ENCODE measurements around the gene FAM237A.

FAM237A gene

DNA sequence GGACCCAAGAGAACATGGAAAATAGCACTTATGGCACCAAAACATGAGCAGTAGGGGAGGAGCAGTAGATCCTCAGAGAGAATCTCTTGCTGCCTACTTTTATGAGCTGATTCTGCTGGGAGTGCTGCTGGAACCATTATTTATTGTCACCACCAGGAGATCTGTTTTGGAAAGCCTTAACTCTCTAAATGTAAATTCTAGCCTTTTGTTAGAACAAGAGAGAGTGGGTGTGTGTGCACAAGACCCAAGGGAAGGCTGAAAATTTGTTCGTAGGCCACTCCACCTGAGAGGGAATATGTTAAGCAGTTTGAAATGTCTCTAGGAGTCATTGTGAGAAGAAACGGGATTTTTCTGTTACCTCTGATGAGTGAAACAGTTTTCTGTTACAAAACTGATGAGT is 16.2 kb upstream of the FAM237A start:
- Histone ChIP-seq H3K9ac (ENCODE audit: low read depth in 1 of 2, low read length in 2 of 2) (no peak overlapping the region), H3K4me1 (ENCODE audit: control insufficient read depth in 2 of 2, insufficient read depth in 2 of 2, low read length in 2 of 2) (no peaks in the 10 kb centered on the region), H3K27ac (ENCODE audit: low read depth in 2 of 2, low read length in 2 of 2) (no peak overlapping the region), H3K27me3 (ENCODE audit: control insufficient read depth in 2 of 2, insufficient read depth in 2 of 2, low read length in 2 of 2) (no peaks in the 10 kb centered on the region), H3K4me3 (ENCODE audit: low read length in 2 of 2) (no peak overlapping the region), H3K9me3 (ENCODE audit: control insufficient read depth in 2 of 2, low read length in 2 of 2) (no peaks in the 10 kb centered on the region), H3K36me3 (ENCODE audit: control insufficient read depth in 2 of 2, insufficient read depth in 2 of 2, low read length in 2 of 2) (no peaks in the 10 kb centered on the region)

DNA sequence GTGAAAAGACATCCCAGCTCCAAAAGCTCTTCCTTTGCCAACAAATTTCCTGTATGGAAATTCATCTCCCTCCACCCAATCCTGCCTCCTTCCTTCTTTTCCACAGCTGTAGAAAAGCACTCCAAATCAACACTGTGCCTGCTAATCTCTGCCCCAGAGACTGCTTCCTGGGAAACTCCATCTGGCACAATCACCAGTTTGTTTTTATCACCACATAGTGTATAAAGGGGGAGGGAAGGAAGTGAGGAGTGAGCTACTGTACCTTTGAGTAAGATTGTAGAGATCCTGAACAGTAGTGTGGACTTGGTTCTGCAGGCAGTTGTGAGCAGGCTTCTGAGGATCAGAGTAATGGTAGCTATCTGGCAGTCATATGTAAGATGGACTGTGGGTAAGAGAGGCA is 14.7 kb upstream of the FAM237A start:
- Histone ChIP-seq H3K27ac (ENCODE audit: low read depth in 2 of 2, low read length in 2 of 2) (no peak overlapping the region), H3K36me3 (ENCODE audit: control insufficient read depth in 2 of 2, insufficient read depth in 2 of 2, low read length in 2 of 2) (no peaks in the 10 kb centered on the region), H3K4me1 (ENCODE audit: control insufficient read depth in 2 of 2, insufficient read depth in 2 of 2, low read length in 2 of 2) (no peaks in the 10 kb centered on the region), H3K9me3 (ENCODE audit: control insufficient read depth in 2 of 2, low read length in 2 of 2) (no peaks in the 10 kb centered on the region), H3K4me3 (ENCODE audit: low read length in 2 of 2) (no peak overlapping the region), H3K9ac (ENCODE audit: low read depth in 1 of 2, low read length in 2 of 2) (no peak overlapping the region), H3K27me3 (ENCODE audit: control insufficient read depth in 2 of 2, insufficient read depth in 2 of 2, low read length in 2 of 2) (no peaks in the 10 kb centered on the region)

DNA sequence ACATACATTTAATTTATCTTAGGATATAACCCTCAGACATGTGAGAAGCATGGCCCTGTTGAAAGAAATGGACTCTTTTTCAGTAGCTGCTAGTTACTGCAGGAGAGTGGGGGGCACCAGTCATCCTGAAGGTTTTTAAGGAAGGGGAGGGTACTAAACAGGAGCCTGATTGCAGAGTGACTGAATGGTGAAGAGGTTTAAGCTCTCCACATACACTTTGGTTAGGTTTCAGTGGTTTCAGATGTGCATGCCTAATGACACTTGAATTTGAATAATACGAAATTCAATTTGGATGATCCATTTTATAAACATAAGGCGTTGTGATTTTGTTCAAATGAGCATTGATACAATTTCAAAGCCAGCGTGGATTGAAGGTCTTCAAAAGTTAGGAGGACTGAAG is 10.9 kb upstream of the FAM237A start:
- no peaks in the 10 kb centered on the region for H3K9me3 ChIP-seq (ENCODE audit: control insufficient read depth in 2 of 2, low read length in 2 of 2)
- no peaks in the 10 kb centered on the region for H3K27me3 ChIP-seq (ENCODE audit: control insufficient read depth in 2 of 2, insufficient read depth in 2 of 2, low read length in 2 of 2)
- no peak overlapping the region for H3K9ac ChIP-seq (ENCODE audit: low read depth in 1 of 2, low read length in 2 of 2)
- H3K36me3 ChIP-seq (ENCODE audit: control insufficient read depth in 2 of 2, insufficient read depth in 2 of 2, low read length in 2 of 2), result no peaks in the 10 kb centered on the region
- no peak overlapping the region for H3K4me3 ChIP-seq (ENCODE audit: low read length in 2 of 2)
- no peak overlapping the region for H3K27ac ChIP-seq (ENCODE audit: low read depth in 2 of 2, low read length in 2 of 2)
- H3K4me1 ChIP-seq (ENCODE audit: control insufficient read depth in 2 of 2, insufficient read depth in 2 of 2, low read length in 2 of 2), result no peaks in the 10 kb centered on the region

DNA sequence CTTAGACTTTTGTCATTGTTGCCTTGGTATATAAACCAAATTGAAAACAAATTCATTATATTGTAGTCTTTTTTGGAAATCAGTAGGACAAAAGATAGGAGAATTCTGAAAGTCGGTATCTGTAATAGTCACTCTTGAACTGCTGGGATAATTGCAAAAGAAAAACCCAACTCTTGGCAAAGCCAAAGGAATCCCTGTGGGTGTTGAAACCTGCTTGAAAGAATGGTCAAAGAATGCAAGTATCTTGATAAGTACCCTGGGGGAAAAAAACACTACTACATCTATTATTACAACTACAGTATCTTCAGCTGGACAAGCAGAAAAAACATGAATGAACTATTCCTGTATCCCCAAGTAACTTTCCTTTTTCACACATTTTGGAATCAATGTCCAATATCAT is 7.3 kb upstream of the FAM237A start:
- Histone ChIP-seq H3K27ac (ENCODE audit: low read depth in 2 of 2, low read length in 2 of 2) (no peak overlapping the region), H3K27me3 (ENCODE audit: control insufficient read depth in 2 of 2, insufficient read depth in 2 of 2, low read length in 2 of 2) (no peaks in the 10 kb centered on the region)

DNA sequence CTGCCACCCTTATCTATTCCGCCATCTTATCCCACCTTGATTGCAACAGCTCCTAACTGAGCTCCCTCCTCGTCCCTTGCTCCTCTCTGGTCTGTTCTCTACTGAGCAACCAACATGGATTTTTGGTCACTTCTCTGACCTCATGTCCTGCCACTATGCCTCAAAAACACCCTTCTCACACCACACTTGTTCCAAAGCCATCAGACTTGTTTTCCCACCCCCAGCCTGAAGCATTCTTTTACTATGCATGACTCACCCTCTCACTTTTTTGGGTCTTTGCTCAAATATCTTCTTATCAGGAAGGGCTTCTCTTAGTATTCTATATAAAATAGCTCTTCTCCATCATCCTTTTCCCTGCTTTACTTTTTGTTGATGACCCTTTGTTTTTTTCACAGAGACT is 2.7 kb upstream of the FAM237A start:
- Histone ChIP-seq H3K4me1 (ENCODE audit: control insufficient read depth in 2 of 2, insufficient read depth in 2 of 2, low read length in 2 of 2) (no peaks in the 10 kb centered on the region), H3K27me3 (ENCODE audit: control insufficient read depth in 2 of 2, insufficient read depth in 2 of 2, low read length in 2 of 2) (peaks cover 0 to 2% of the 10 kb centered on the region in 2 donors), H3K27ac (ENCODE audit: low read depth in 2 of 2, low read length in 2 of 2) (no peak overlapping the region), H3K4me3 (ENCODE audit: low read length in 2 of 2) (no peak overlapping the region), H3K9ac (ENCODE audit: low read depth in 1 of 2, low read length in 2 of 2) (no peak overlapping the region), H3K36me3 (ENCODE audit: control insufficient read depth in 2 of 2, insufficient read depth in 2 of 2, low read length in 2 of 2) (no peaks in the 10 kb centered on the region), H3K9me3 (ENCODE audit: control insufficient read depth in 2 of 2, low read length in 2 of 2) (no peaks in the 10 kb centered on the region)

More for the DNA sequence above, 7.3 kb upstream of the FAM237A start:
- Histone ChIP-seq H3K9me3 (ENCODE audit: control insufficient read depth in 2 of 2, low read length in 2 of 2) (no peaks in the 10 kb centered on the region), H3K4me3 (ENCODE audit: low read length in 2 of 2) (no peak overlapping the region), H3K4me1 (ENCODE audit: control insufficient read depth in 2 of 2, insufficient read depth in 2 of 2, low read length in 2 of 2) (no peaks in the 10 kb centered on the region), H3K9ac (ENCODE audit: low read depth in 1 of 2, low read length in 2 of 2) (no peak overlapping the region), H3K36me3 (ENCODE audit: control insufficient read depth in 2 of 2, insufficient read depth in 2 of 2, low read length in 2 of 2) (no peaks in the 10 kb centered on the region)

DNA sequence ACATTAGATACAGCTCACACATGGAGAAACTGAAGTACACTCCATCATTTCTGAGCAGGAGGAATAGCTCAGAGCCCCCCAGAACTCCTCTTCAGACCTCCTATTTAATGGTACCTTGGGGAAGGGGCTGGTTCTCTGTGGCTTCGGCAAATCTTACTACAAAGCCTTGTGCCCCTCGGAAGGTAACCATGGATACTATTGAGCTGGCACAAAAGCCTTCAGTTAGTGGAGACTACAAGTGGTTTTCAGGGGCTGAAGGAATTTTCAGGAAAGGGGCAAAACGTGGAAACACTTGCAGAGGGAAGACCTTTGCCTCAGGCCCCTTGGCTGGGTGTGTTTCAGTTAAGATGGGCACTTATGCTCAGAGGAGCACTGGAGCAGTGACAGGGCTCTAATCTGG is 1.1 kb upstream of the FAM237A start:
- H3K27ac ChIP-seq (ENCODE audit: low read depth in 2 of 2, low read length in 2 of 2), result no peak overlapping the region
- H3K4me3 ChIP-seq (ENCODE audit: low read length in 2 of 2), result no peak overlapping the region
- no peak overlapping the region for H3K9ac ChIP-seq (ENCODE audit: low read depth in 1 of 2, low read length in 2 of 2)
- H3K4me1 ChIP-seq (ENCODE audit: control insufficient read depth in 2 of 2, insufficient read depth in 2 of 2, low read length in 2 of 2), result no peaks in the 10 kb centered on the region
- H3K27me3 ChIP-seq (ENCODE audit: control insufficient read depth in 2 of 2, insufficient read depth in 2 of 2, low read length in 2 of 2), result peaks cover 0 to 2% of the 10 kb centered on the region in 2 donors
- H3K9me3 ChIP-seq (ENCODE audit: control insufficient read depth in 2 of 2, low read length in 2 of 2), result no peaks in the 10 kb centered on the region
- H3K36me3 ChIP-seq (ENCODE audit: control insufficient read depth in 2 of 2, insufficient read depth in 2 of 2, low read length in 2 of 2), result no peaks in the 10 kb centered on the region

DNA sequence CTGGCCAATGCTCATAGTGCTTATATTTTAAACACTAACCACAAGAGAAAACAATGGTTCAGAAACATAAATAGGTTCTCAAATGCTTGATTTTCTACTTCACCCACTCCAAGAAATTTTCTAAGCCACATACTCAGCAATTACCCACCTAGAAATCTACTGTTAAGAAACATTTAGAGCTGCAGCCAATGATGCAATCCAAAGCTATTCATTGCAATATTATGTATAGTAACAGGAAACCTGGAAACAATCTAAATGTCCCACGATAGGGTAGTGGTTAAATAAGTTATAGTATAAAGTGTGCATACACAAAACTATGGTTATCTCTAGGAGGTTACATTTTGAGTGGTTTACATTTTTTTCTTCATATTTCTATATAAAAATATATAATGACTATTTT is 5.7 kb downstream of the FAM237A start:
- no peak overlapping the region for H3K27ac ChIP-seq (ENCODE audit: low read depth in 2 of 2, low read length in 2 of 2)
- H3K4me1 ChIP-seq (ENCODE audit: control insufficient read depth in 2 of 2, insufficient read depth in 2 of 2, low read length in 2 of 2), result no peaks in the 10 kb centered on the region
- no peak overlapping the region for H3K4me3 ChIP-seq (ENCODE audit: low read length in 2 of 2)
- H3K36me3 ChIP-seq (ENCODE audit: control insufficient read depth in 2 of 2, insufficient read depth in 2 of 2, low read length in 2 of 2), result no peaks in the 10 kb centered on the region
- H3K9me3 ChIP-seq (ENCODE audit: control insufficient read depth in 2 of 2, low read length in 2 of 2), result no peaks in the 10 kb centered on the region
- H3K9ac ChIP-seq (ENCODE audit: low read depth in 1 of 2, low read length in 2 of 2), result no peak overlapping the region
- no peaks in the 10 kb centered on the region for H3K27me3 ChIP-seq (ENCODE audit: control insufficient read depth in 2 of 2, insufficient read depth in 2 of 2, low read length in 2 of 2)

DNA sequence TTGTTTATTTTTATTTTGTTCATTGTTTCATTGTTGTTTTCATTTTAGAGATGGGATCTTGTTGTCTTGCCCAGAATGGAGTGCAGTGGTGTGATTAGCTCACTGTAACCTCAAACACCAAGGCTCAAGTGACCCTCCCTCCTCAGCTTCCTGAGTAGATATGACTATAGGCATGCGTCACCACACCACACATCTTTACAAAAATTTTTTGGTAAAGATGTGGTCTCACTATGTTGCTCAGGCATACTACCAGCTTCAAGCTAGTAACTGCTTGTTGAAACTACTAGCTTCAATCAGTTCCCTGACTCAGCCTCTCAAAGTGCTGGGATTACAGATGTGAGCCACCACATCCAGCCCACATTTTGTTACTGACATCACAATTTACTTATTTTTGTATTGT is 14.8 kb downstream of the FAM237A start:
- H3K9me3 ChIP-seq (ENCODE audit: control insufficient read depth in 2 of 2, low read length in 2 of 2), result no peaks in the 10 kb centered on the region
- H3K9ac ChIP-seq (ENCODE audit: low read depth in 1 of 2, low read length in 2 of 2), result no peak overlapping the region
- no peaks in the 10 kb centered on the region for H3K36me3 ChIP-seq (ENCODE audit: control insufficient read depth in 2 of 2, insufficient read depth in 2 of 2, low read length in 2 of 2)

DNA sequence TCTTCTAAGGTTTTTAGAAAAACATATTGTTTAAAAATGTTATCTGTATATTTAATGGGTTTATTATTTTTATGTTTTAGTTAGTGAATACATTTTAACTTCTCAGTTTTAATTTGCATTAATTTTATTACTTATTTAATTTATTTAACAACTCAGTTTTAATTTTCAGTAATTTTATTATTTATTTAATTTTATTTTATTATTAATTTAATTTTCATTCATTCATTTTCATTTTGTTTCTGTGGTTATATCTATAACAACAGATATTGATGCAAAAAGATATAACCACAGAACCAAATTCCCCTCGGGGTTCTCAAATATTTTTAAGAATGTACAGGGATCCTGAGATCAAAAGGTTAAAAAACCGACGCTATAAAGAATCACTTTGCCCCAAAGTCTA is 23.0 kb downstream of the FAM237A start:
- H3K27me3 ChIP-seq (ENCODE audit: control insufficient read depth in 2 of 2, insufficient read depth in 2 of 2, low read length in 2 of 2), result no peaks in the 10 kb centered on the region
- H3K9ac ChIP-seq (ENCODE audit: low read depth in 1 of 2, low read length in 2 of 2), result no peak overlapping the region
- no peak overlapping the region for H3K27ac ChIP-seq (ENCODE audit: low read depth in 2 of 2, low read length in 2 of 2)
- H3K4me3 ChIP-seq (ENCODE audit: low read length in 2 of 2), result no peak overlapping the region
- H3K36me3 ChIP-seq (ENCODE audit: control insufficient read depth in 2 of 2, insufficient read depth in 2 of 2, low read length in 2 of 2), result no peaks in the 10 kb centered on the region
- H3K9me3 ChIP-seq (ENCODE audit: control insufficient read depth in 2 of 2, low read length in 2 of 2), result no peaks in the 10 kb centered on the region
- no peaks in the 10 kb centered on the region for H3K4me1 ChIP-seq (ENCODE audit: control insufficient read depth in 2 of 2, insufficient read depth in 2 of 2, low read length in 2 of 2)

More for the DNA sequence above, 14.8 kb downstream of the FAM237A start:
- Histone ChIP-seq H3K4me1 (ENCODE audit: control insufficient read depth in 2 of 2, insufficient read depth in 2 of 2, low read length in 2 of 2) (no peaks in the 10 kb centered on the region), H3K27ac (ENCODE audit: low read depth in 2 of 2, low read length in 2 of 2) (no peak overlapping the region), H3K27me3 (ENCODE audit: control insufficient read depth in 2 of 2, insufficient read depth in 2 of 2, low read length in 2 of 2) (no peaks in the 10 kb centered on the region), H3K4me3 (ENCODE audit: low read length in 2 of 2) (no peak overlapping the region)

DNA sequence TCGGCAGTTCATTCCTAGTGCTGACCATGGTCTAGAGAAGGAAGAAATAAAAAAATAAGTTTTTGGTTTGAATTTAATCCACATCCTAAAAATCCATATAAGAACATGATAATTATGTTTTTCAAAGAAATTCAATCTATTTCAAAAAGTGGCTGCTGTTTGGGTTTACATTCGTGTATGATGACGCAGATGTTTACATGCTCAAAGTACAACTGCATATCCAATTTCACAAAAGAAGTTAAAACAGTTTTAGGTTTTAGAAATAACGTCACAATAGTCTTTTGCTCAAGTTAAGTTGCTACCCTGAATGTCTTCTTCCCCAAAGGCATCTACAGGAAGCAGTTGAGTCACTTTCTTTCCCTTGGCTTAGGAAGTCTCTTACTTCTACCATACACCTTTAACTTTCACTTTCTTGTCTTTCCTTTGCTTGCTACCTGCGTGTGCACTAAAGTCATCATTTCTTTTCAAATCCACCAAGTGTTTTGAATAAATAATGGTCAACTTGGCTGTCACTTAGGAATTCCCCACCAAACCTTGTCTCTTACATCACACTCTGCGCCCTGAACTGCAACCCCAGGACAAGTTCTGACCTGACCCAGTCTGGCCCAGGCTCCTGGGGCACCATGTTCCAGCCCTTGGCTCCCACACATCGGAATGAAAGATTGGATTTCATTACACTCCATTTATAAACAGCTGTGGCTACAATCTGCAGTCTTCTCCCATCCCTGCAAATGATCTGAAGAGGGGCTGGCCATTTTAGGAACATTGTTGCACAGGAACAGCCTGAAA is 28.4 kb downstream of the FAM237A start:
- H3K27me3 ChIP-seq (ENCODE audit: control insufficient read depth in 2 of 2, insufficient read depth in 2 of 2, low read length in 2 of 2), result no peaks in the 10 kb centered on the region
- no peak overlapping the region for H3K9ac ChIP-seq (ENCODE audit: low read depth in 1 of 2, low read length in 2 of 2)
- no peak overlapping the region for H3K4me3 ChIP-seq (ENCODE audit: low read length in 2 of 2)
- no peak overlapping the region for H3K27ac ChIP-seq (ENCODE audit: low read depth in 2 of 2, low read length in 2 of 2)
- no peaks in the 10 kb centered on the region for H3K9me3 ChIP-seq (ENCODE audit: control insufficient read depth in 2 of 2, low read length in 2 of 2)
- no peaks in the 10 kb centered on the region for H3K36me3 ChIP-seq (ENCODE audit: control insufficient read depth in 2 of 2, insufficient read depth in 2 of 2, low read length in 2 of 2)
- no peaks in the 10 kb centered on the region for H3K4me1 ChIP-seq (ENCODE audit: control insufficient read depth in 2 of 2, insufficient read depth in 2 of 2, low read length in 2 of 2)

All from mucosa of rectum (tissue), 2 donors.